Stimulated activated CD8-positive, alpha-beta memory T cell treated with anti-CD3 and anti-CD28 coated beads, Interleukin-4, amount 100 ng/mL, for 24 hours (primary cell): Measurements from ENCODE around the gene ARID4B.
"Not testable (repeated sequence)": the region's sequence is repeated elsewhere in the genome, so short reads cannot be mapped to it uniquely, and the experiment has no call there.

ENCODE experiments used
- DNase-seq: peaks from one replicate; pipeline ENCODE4 v3.0.0-alpha.2; 2020; ENCODE audit warnings: low read depth

ARID4B gene

GRCh38 chr1:235296729-235297128 is 31.2 kb downstream of the ARID4B start:
- no peak for DNase-seq

GRCh38 chr1:235295902-235296350 is 32.1 kb downstream of the ARID4B start:
- DNase-seq: no peak

- DNase-seq: no peak
Observed at GRCh38 chr1:235293322-235293942, 34.5 kb downstream of the ARID4B start.

GRCh38 chr1:235292790-235293189 is 35.2 kb downstream of the ARID4B start:
- DNase-seq: no peak

GRCh38 chr1:235291599-235292091 is 36.3 kb downstream of the ARID4B start:
- no peak for DNase-seq

- DNase-seq: no peak
Observed at GRCh38 chr1:235290740-235291502, 37.1 kb downstream of the ARID4B start.

GRCh38 chr1:235289859-235290739 is 37.9 kb downstream of the ARID4B start:
- no peak for DNase-seq

GRCh38 chr1:235287208-235287882 is 40.6 kb downstream of the ARID4B start:
- no peak for DNase-seq

- DNase-seq: no peak
Observed at GRCh38 chr1:235286667-235287066, 41.3 kb downstream of the ARID4B start.

GRCh38 chr1:235284231-235284769 is 43.7 kb downstream of the ARID4B start:
- DNase-seq: no peak

GRCh38 chr1:235283636-235284035 is 44.3 kb downstream of the ARID4B start:
- not testable (repeated sequence) for DNase-seq

GRCh38 chr1:235280467-235280866 is 47.5 kb downstream of the ARID4B start:
- DNase-seq: no peak

GRCh38 chr1:235279694-235280093 is 48.3 kb downstream of the ARID4B start:
- no peak for DNase-seq

- DNase-seq: no peak
Observed at GRCh38 chr1:235278915-235279292, 49.1 kb downstream of the ARID4B start.

- DNase-seq: no peak
Observed at GRCh38 chr1:235278233-235278914, 49.6 kb downstream of the ARID4B start.

GRCh38 chr1:235277709-235278108 is 50.3 kb downstream of the ARID4B start:
- DNase-seq: no peak

- DNase-seq: no peak
Observed at GRCh38 chr1:235275836-235276235, 52.1 kb downstream of the ARID4B start.

- DNase-seq: no peak
Observed at GRCh38 chr1:235275223-235275622, 52.8 kb downstream of the ARID4B start.

GRCh38 chr1:235272851-235273250 is 55.1 kb downstream of the ARID4B start:
- no peak for DNase-seq

GRCh38 chr1:235270625-235271024 is 57.4 kb downstream of the ARID4B start:
- DNase-seq: no peak

GRCh38 chr1:235269990-235270389 is 58.0 kb downstream of the ARID4B start:
- not testable (repeated sequence) for DNase-seq
